ENCODE measurements around the gene KCNH6. TPM values are rescaled to one million over a fixed set of nuclear protein-coding genes. Genes with fewer than 3 reads are reported as not detected.
A peak's percentile ranks its signal among the peaks of the same experiment; 100 is the strongest.

KCNH6 gene
- total RNA-seq, 2 donors from 2014 or later, result 0.47 to 0.80 TPM

DNA sequence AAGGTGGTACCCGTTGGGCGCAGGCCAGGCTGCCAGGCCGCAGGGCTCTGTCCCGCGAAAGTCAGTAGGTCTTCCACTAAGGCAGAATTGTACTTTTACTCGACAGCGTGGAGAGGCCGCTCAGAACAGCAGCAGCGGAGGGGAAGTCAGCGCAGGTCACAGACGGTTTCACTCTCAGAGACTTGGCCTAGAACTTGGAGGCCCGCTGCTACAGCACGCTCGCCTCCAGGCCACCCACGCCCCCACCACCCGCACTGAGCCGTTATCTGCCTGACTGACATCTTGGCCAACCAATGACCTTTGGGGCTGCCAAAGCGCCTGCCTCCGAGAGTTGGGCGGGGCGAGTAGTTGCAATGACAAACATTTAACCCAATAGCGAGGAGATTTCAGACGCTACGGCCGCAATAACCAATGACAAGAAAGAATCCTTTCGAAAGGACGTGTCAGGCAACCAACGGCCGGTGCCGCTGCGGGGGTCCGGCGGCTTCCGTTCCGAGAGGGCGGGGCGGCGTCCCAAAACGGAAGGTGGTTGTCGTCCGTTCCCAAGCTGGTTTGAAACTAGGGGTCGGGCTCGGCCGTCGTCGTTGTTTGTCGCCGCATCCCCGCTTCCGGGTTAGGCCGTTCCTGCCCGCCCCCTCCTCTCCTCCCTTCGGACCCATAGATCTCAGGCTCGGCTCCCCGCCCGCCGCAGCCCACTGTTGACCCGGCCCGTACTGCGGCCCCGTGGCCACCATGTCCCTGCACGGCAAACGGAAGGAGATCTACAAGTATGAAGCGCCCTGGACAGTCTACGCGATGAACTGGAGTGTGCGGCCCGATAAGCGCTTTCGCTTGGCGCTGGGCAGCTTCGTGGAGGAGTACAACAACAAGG is 27.0 kb downstream of the KCNH6 start, which contains the start of gene DCAF7:
Gene DCAF7, plus strand, starts transcription at position 532 of the 871 bp plus-strand sequence. Its CDS starts 201 bp downstream, at position 733.
- no peaks in the 10 kb centered on the region for H3K9me3 ChIP-seq
- intact Hi-C loops (cut with DNase I), result no loop called here
- H3K4me1 ChIP-seq, result peaks cover 6% of the 10 kb centered on the region
- no peaks in the 10 kb centered on the region for H3K27me3 ChIP-seq
- TF ChIP-seq, protein P1, sequence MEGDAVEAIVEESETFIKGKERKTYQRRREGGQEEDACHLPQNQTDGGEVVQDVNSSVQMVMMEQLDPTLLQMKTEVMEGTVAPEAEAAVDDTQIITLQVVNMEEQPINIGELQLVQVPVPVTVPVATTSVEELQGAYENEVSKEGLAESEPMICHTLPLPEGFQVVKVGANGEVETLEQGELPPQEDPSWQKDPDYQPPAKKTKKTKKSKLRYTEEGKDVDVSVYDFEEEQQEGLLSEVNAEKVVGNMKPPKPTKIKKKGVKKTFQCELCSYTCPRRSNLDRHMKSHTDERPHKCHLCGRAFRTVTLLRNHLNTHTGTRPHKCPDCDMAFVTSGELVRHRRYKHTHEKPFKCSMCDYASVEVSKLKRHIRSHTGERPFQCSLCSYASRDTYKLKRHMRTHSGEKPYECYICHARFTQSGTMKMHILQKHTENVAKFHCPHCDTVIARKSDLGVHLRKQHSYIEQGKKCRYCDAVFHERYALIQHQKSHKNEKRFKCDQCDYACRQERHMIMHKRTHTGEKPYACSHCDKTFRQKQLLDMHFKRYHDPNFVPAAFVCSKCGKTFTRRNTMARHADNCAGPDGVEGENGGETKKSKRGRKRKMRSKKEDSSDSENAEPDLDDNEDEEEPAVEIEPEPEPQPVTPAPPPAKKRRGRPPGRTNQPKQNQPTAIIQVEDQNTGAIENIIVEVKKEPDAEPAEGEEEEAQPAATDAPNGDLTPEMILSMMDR (IDR thresholded peaks at IDR 0.05), result no peak
- peak within 1 kb of the TSS; percentile 92 to 97 for H3K9ac ChIP-seq (ENCODE audit: low read depth in 2 of 2, low read length in 2 of 2)
- peak within 1 kb of the TSS; percentile 99 for H3K4me3 ChIP-seq
- peak; percentile 100 for DNase-seq
- H3K27ac ChIP-seq, result peak within 1 kb of the TSS; percentile 97
- H3K36me3 ChIP-seq, result no peaks in the 10 kb centered on the region

DNA sequence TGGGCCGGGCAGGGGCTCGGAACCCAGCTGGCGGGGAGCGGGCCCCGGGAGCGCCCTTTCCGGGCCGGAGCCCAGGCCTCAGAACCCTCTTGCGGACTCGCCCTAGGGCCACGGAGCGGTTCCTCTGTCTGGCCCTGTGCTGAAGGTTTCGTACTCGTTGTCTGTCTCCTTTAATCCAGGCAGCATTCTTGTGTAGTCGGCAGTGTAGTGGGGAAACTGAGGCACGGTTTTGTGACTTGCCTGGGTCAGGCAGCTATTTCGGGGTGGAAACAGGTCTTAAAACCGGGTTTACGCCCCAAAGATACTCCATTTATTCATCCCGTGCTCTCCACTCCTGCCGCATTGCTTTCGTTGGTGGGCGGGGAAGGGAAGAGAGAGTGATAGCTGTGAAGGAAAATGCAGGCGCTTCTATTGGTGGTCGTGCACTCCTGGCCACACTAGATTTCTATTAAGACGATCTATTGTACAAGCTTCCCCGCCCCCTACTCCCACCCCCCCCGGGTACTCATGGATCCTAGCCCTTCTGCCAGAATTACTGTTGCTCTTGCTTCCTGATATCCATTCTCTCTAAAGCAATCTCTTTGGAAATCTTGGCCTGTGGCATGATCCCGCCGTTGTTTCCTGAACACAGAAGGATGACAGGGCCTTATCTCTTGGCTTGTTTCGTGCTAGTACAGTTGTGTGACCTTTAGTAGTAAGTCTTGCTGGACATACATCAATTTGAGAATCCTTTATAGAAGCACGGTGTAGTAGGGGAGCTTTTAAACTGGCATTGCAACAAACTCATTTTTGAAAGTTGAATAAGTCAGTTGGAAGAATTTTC is 27.9 kb downstream of the KCNH6 start:
- intact Hi-C loops (cut with DNase I), result no loop called here
- Histone ChIP-seq H3K9ac (ENCODE audit: low read depth in 2 of 2, low read length in 2 of 2) (peak overlapping the region; percentile 92 to 97), H3K4me3 (peak overlapping the region; percentile 99), H3K9me3 (no peaks in the 10 kb centered on the region), H3K27me3 (no peaks in the 10 kb centered on the region), H3K36me3 (no peaks in the 10 kb centered on the region), H3K4me1 (peaks cover 6% of the 10 kb centered on the region), H3K27ac (peak overlapping the region; percentile 97)
- peak; percentile 49 for DNase-seq
- TF ChIP-seq, protein P1 (IDR thresholded peaks at IDR 0.05), result no peak

DNA sequence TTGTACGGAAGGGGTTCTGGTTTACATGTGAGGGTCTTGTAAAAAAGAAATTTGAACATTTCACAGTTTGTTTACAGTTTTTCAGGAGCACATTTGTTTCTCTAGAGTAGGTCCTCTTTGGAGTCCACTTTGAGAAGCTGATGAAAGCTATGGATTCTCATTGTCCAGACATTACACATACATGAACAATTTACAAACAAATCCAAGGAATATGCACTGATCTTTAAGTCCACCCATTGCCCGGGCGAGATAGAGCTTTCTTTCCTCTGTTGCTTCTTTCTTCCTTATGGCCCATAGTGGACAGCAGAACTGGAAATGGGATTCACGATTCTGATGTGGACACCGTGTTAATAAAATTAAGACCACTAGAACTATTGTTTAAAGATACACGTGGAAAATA is 29.1 kb downstream of the KCNH6 start:
- TF ChIP-seq, protein P1 (IDR thresholded peaks at IDR 0.05), result no peak
- Histone ChIP-seq H3K27me3 (no peaks in the 10 kb centered on the region), H3K9ac (ENCODE audit: low read depth in 2 of 2, low read length in 2 of 2) (peak overlapping the region; percentile 28 to 63), H3K4me1 (peaks cover 6% of the 10 kb centered on the region), H3K4me3 (peak overlapping the region; percentile 99), H3K9me3 (no peaks in the 10 kb centered on the region), H3K36me3 (no peaks in the 10 kb centered on the region), H3K27ac (peak overlapping the region; percentile 97)
- DNase-seq, result no peak
- intact Hi-C loops (cut with DNase I), result no loop called here

DNA sequence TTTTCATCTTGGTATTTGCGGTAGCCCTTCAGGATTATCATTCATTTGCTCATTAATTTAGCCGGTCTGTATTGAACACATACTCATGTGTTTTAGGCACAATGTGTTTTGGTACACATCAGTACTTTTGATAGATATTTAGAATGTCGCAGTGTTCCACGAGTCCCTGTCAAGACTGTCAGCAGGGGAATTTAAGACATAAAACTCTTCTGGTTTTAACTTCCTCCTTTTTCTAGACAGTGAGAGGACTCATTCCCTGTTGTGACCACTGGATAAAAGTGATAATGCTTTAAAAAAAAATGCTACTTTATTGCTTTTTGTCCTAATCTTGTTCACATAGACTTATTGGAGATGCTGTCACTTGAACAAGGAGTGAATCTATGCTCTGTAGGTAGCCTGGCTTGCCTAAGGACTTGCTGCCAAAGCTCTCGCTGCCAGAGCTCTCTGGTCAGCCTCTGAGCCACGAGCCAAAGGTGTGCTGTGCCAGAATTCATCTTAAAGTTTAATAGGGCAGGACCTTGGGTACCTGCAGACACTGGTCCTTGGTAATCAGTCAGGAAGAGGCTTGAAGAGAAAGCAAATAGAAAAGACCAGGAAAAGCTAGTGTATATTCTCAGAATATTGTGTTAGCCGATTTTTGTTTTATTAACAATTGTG is 32.5 kb downstream of the KCNH6 start:
- TF ChIP-seq, protein P1 (IDR thresholded peaks at IDR 0.05), result no peak
- H3K36me3 ChIP-seq, result no peaks in the 10 kb centered on the region
- intact Hi-C loops (cut with DNase I), result no loop called here
- no peak overlapping the region for H3K9ac ChIP-seq (ENCODE audit: low read depth in 2 of 2, low read length in 2 of 2)
- peaks cover 6% of the 10 kb centered on the region for H3K4me1 ChIP-seq
- H3K9me3 ChIP-seq, result no peaks in the 10 kb centered on the region
- no peak for DNase-seq
- no peak overlapping the region for H3K4me3 ChIP-seq
- no peaks in the 10 kb centered on the region for H3K27me3 ChIP-seq
- no peak overlapping the region for H3K27ac ChIP-seq

DNA sequence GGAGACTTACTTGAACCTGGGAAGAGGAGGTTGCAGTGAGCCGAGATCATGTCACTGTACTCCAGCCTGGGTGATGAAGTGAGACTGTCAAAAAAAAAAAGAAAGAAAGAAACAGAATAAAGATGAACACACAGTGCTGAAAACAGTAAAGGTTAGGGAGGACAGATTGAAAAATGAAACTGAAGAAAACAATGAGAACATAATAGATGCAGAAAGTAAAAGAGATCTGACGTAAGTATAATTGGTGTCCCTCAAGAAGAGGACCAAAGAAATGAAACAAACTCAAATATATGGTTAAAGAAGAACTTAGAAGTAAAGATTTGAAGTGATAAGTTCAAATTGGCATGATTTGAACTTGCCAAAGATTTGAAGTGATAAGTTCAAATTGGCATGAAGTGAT is 34.3 kb downstream of the KCNH6 start:
- intact Hi-C loops (cut with DNase I), result no loop called here
- Histone ChIP-seq H3K4me1 (peaks cover 6% of the 10 kb centered on the region), H3K9ac (ENCODE audit: low read depth in 2 of 2, low read length in 2 of 2) (no peak overlapping the region), H3K9me3 (no peaks in the 10 kb centered on the region), H3K4me3 (no peak overlapping the region), H3K36me3 (no peaks in the 10 kb centered on the region), H3K27ac (no peak overlapping the region), H3K27me3 (no peaks in the 10 kb centered on the region)
- TF ChIP-seq, protein P1 (IDR thresholded peaks at IDR 0.05), result no peak
- no peak for DNase-seq
